K562 (cell line): ENCODE results near the gene ROBO1. TPM values are rescaled to one million over a fixed set of nuclear protein-coding genes. Genes with fewer than 3 reads are reported as not detected.

Source experiments
- ATAC-seq: fragments of 200-7000 bp; cut with Tn5 transposase; 3 replicates; pipeline ENCODE4 v1.9.1; 2020; ENCODE audit warnings: moderate library complexity
- BruUV-seq: library from RNA; stranded (reverse); fragments of 400-500 nt; replicated peaks from 2 replicates; lab custom pipeline; 2021; lab: Mats Ljungman, UMichigan
- CTCF ChIA-PET: fragments of 300-600 bp; formaldehyde crosslinking; extraction: SDS; loops from one replicate; lab custom pipeline; 2021; ENCODE audit warnings: low intra/inter-chr PET ratio; lab: Yijun Ruan, JAX
- POLR2A ChIA-PET: fragments of 300-600, 350-650 bp; sonication (Branson Sonifier 250); formaldehyde crosslinking; extraction: SDS; loops from one replicate; lab custom pipeline; 2021; ENCODE audit warnings: antibody characterized with exemption, inconsistent platforms; lab: Yijun Ruan, JAX
- DNase-seq, 4 experiments: peaks; one replicate each; pipeline versions ENCODE4 v3.0.0 to v3.0.0-alpha.2; 2011 to 2018; ENCODE audit warnings: low spot score in 3 of 4, mixed read lengths in 3 of 4; ENCODE audit errors: extremely low read depth in 1 of 4
- FAIRE-seq: peaks from 2 replicates; lab custom pipeline; 2011; peaks lifted over from hg19 to GRCh38; lab: Jason Lieb, UNC
- H2AFZ ChIP-seq: 2 replicates; pipeline ENCODE4 v1.6.0; 2011; ENCODE audit warnings: low read depth, low read length, control low read depth, inconsistent platforms
- H3K27ac ChIP-seq: fragments of 200-600 bp; 3 replicates; pipeline ENCODE4 v1.8.0; 2011; ENCODE audit warnings: low read depth, mild to moderate bottlenecking, control low read depth, inconsistent platforms, low read length, moderate library complexity, mixed read lengths; ENCODE audit errors: extremely low read depth
- H3K27me3 ChIP-seq, 2 experiments: fragments of 300-600 bp in 1 of 2; 2 replicates in 1 of 2; 3 replicates in 1 of 2; pipeline versions ENCODE4 v1.6.0 to v1.8.0; 2011; ENCODE audit warnings: inconsistent platforms in 2 of 2, low read length in 2 of 2, mild to moderate bottlenecking in 1 of 2, mixed read lengths in 1 of 2, moderate library complexity in 1 of 2; ENCODE audit not compliant: control insufficient read depth in 2 of 2, insufficient read depth in 2 of 2
- H3K36me3 ChIP-seq: fragments of 300-600 bp; 3 replicates; pipeline ENCODE4 v1.8.0; 2011; ENCODE audit warnings: mild to moderate bottlenecking, low read length, inconsistent platforms; ENCODE audit not compliant: control insufficient read depth, insufficient read depth
- H3K4me1 ChIP-seq, 2 experiments: fragments of 200-600 bp in 1 of 2; replicated peaks in 1 of 2; 2 replicates in 1 of 2; 3 replicates in 1 of 2; pipeline versions ENCODE4 v1.5.1 to v1.8.0; 2011; ENCODE audit warnings: inconsistent platforms in 2 of 2, low read length in 2 of 2, mild to moderate bottlenecking in 1 of 2, mixed read lengths in 1 of 2, moderate library complexity in 1 of 2; ENCODE audit not compliant: control insufficient read depth in 2 of 2, insufficient read depth in 2 of 2
- H3K4me2 ChIP-seq: 2 replicates; pipeline ENCODE4 v1.6.1; 2011; ENCODE audit warnings: low read length, control low read depth, inconsistent platforms, mixed read lengths; ENCODE audit not compliant: insufficient read depth
- H3K4me3 ChIP-seq: fragments of 200-600 bp; sonication (generic), shearing (Covaris generic); 2 replicates; pipeline ENCODE4 v1.5.1; 2016; ENCODE audit warnings: control low read depth, inconsistent platforms
- H3K79me2 ChIP-seq: fragments of 200-600 bp; 3 replicates; pipeline ENCODE4 v1.8.0; 2011; ENCODE audit warnings: low read length, inconsistent platforms; ENCODE audit not compliant: control insufficient read depth, insufficient read depth
- H3K9ac ChIP-seq, 2 experiments: 2 replicates each; pipeline versions ENCODE4 v1.6.0 to v1.6.1; 2011; ENCODE audit warnings: low read depth in 2 of 2, low read length in 2 of 2, control low read depth in 1 of 2, inconsistent platforms in 1 of 2, mild to moderate bottlenecking in 1 of 2, mixed read lengths in 1 of 2; ENCODE audit not compliant: insufficient read depth in 1 of 2
- H3K9me1 ChIP-seq: one replicate; pipeline ENCODE4 v1.6.0; 2011; ENCODE audit warnings: inconsistent platforms, mild to moderate bottlenecking, low read length, moderate library complexity; ENCODE audit not compliant: control insufficient read depth, insufficient read depth
- H3K9me3 ChIP-seq: replicated peaks from 2 replicates; pipeline ENCODE4 v1.5.1; 2011; ENCODE audit warnings: low read depth, low read length, inconsistent platforms; ENCODE audit not compliant: control insufficient read depth, insufficient read depth
- H4K20me1 ChIP-seq: replicated peaks from 2 replicates; pipeline ENCODE4 v1.6.1; 2011; ENCODE audit warnings: low read length, inconsistent platforms, mixed read lengths; ENCODE audit not compliant: control insufficient read depth, insufficient read depth
- BHLHE40 ChIP-seq: IDR thresholded peaks from 2 replicates; pipeline ENCODE4 v1.6.1; 2011; ENCODE audit warnings: low read length, improper control_type of control experiment
- HDAC3 ChIP-seq: fragments of 450-650 bp; IDR thresholded peaks from 2 replicates; pipeline ENCODE4 v1.6.1; 2018; ENCODE audit warnings: borderline replicate concordance, mild to moderate bottlenecking, moderate library complexity; ENCODE audit not compliant: partially characterized antibody
- MAFG ChIP-seq: fragments of 450-650 bp; conservative IDR thresholded peaks from 2 replicates; pipeline ENCODE4 v1.6.1; 2016; ENCODE audit warnings: missing genetic modification characterization, missing compliant biosample characterization
- OTX1 ChIP-seq: fragments of 450-650 bp; formaldehyde crosslinking; IDR thresholded peaks from 2 replicates; pipeline ENCODE4 v1.4.0; 2022; ENCODE audit warnings: mild to moderate bottlenecking
- ZFP91 ChIP-seq: sonication (generic); formaldehyde crosslinking; IDR thresholded peaks from 2 replicates; pipeline ENCODE4 v1.8.0; 2022; ENCODE audit warnings: mild to moderate bottlenecking, missing genetic modification reagents
- ZNF354B ChIP-seq: fragments of 250-450 bp; sonication (Bioruptor Pico); IDR thresholded peaks from 2 replicates; pipeline ENCODE4 v1.4.0; 2020
- ZNF507 ChIP-seq: conservative IDR thresholded peaks from 2 replicates; pipeline ENCODE4 v1.6.1; 2017; ENCODE audit warnings: missing genetic modification characterization, missing compliant biosample characterization
- WGBS: fragments of 100-300 bp; shearing (Covaris generic); methylation state at CpG from one replicate; pipeline ENCODE4 v1.1.6; 2016; ENCODE audit warnings: low coverage, mixed read lengths; ENCODE audit not compliant: insufficient coverage; ENCODE audit errors: missing lambda C conversion rate; 5-methylcytosine and 5-hydroxymethylcytosine counted together
- in situ Hi-C: fragments of 300-500 bp; cut with MboI; formaldehyde crosslinking; loops from 4 replicates; pipeline ENCODE4 v1.15.0; 2018; ENCODE audit warnings: inconsistent platforms, mixed read lengths
- intact Hi-C: fragments of 100-400 bp; cut with micrococcal nuclease; formaldehyde crosslinking; loops from 2 replicates; pipeline ENCODE4 v1.14.2; 2022
- polyA plus RNA-seq, 8 experiments: library from polyadenylated mRNA; depleted of rRNA in 4 of 8; stranded (reverse) in 5 of 8; unstranded in 3 of 8; fragments of >200 nt; fragmentation: Nextera tagmentation in 2 of 8; fragmentation: Illumina TruSeq in 1 of 8; extraction: Ambion mirVana in 2 of 8; extraction: Trizol in 1 of 8; gene quantifications; 2 replicates each; pipeline versions ENCODE4 v1.2.1 to v1.2.3, GENCODE V29; 2011 to 2014; ENCODE audit warnings: inconsistent platforms in 1 of 8, missing spikeins in 1 of 8
- total RNA-seq, 7 experiments: library from RNA; depleted of rRNA in 6 of 7; stranded (reverse); fragments of >200 nt in 6 of 7; fragmentation: Illumina TruSeq in 2 of 7; extraction: Trizol in 2 of 7; gene quantifications; 2 replicates each; pipeline versions ENCODE4 v1.2.1 to v1.2.3, GENCODE V29; 2011 to 2021; ENCODE audit warnings: low replicate concordance in 1 of 7
- TF ChIP-seq, protein P1 (sequence below): sonication (generic); formaldehyde crosslinking; IDR thresholded peaks from 2 replicates; pipeline ENCODE4 v1.9.0; 2022; ENCODE audit warnings: mild to moderate bottlenecking, missing genetic modification reagents
- TF ChIP-seq, protein P2 (sequence below): sonication (generic); formaldehyde crosslinking; IDR thresholded peaks from 2 replicates; pipeline ENCODE4 v1.8.1; 2023; ENCODE audit warnings: mild to moderate bottlenecking, missing genetic modification reagents

Gene ROBO1
- total and polyA plus RNA-seq, 9 of the 15 experiments (the other 6 are each of a cell fraction or from before 2014, with no cell fraction given) = 0.01 to 0.53 (median 0.17) TPM; not detected in 5

DNA sequence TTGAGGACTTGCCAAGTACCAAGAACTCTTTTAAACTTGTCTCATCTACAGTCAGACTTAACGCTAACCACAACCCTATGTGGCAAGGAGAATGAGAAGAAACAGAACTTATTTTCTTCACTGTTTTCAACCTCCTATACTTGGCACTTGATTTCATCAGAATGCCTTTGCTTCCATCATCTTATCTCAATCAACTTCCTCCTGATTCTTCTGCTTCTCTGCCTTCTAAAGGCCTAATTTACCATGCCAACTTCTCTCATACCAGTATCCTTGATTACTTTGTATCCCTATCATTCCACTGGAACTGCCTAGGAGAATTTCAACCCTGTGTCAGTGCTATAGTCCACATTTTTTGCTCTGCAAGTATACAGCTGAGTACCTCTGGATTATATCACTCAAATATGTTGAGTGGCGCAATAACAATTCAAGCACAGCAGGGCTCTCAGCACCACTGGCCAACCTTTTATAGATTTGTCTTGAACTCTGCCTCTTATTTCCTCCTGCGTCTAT, 413.6 kb downstream of the ROBO1 start:
- FAIRE-seq = no peak
- in situ Hi-C loops (no loop called here), intact Hi-C loops (no loop called here)
- no peak overlapping the region for H3K9ac ChIP-seq
- POLR2A ChIA-PET = no interaction called here
- DNase-seq = no peak
- no peak overlapping the region for H2AFZ ChIP-seq
- no peaks in the 10 kb centered on the region for H3K79me2 ChIP-seq
- H3K27ac ChIP-seq = no peak overlapping the region
- no peaks in the 10 kb centered on the region for H4K20me1 ChIP-seq
- 0% methylated on average over 3 of the region's 3 CpGs for WGBS
- TF ChIP-seq HDAC3 = no peak
- TF ChIP-seq ZNF507 = no peak
- TF ChIP-seq, protein P1, sequence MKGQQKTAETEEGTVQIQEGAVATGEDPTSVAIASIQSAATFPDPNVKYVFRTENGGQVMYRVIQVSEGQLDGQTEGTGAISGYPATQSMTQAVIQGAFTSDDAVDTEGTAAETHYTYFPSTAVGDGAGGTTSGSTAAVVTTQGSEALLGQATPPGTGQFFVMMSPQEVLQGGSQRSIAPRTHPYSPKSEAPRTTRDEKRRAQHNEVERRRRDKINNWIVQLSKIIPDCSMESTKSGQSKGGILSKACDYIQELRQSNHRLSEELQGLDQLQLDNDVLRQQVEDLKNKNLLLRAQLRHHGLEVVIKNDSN (CRISPR knock-in tag) = no peak
- no peak for TF ChIP-seq OTX1
- TF ChIP-seq MAFG = no peak
- TF ChIP-seq ZFP91 (CRISPR knock-in tag) = no peak
- TF ChIP-seq BHLHE40 = no peak
- no peak for TF ChIP-seq ZNF354B (CRISPR knock-in tag)
- TF ChIP-seq, protein P2, sequence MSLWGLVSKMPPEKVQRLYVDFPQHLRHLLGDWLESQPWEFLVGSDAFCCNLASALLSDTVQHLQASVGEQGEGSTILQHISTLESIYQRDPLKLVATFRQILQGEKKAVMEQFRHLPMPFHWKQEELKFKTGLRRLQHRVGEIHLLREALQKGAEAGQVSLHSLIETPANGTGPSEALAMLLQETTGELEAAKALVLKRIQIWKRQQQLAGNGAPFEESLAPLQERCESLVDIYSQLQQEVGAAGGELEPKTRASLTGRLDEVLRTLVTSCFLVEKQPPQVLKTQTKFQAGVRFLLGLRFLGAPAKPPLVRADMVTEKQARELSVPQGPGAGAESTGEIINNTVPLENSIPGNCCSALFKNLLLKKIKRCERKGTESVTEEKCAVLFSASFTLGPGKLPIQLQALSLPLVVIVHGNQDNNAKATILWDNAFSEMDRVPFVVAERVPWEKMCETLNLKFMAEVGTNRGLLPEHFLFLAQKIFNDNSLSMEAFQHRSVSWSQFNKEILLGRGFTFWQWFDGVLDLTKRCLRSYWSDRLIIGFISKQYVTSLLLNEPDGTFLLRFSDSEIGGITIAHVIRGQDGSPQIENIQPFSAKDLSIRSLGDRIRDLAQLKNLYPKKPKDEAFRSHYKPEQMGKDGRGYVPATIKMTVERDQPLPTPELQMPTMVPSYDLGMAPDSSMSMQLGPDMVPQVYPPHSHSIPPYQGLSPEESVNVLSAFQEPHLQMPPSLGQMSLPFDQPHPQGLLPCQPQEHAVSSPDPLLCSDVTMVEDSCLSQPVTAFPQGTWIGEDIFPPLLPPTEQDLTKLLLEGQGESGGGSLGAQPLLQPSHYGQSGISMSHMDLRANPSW = no peak
- BruUV-seq = no TSS peak
- H3K4me2 ChIP-seq = no peak overlapping the region
- H3K36me3 ChIP-seq = no peaks in the 10 kb centered on the region
- H3K4me1 ChIP-seq = no peaks in the 10 kb centered on the region
- no peak for ATAC-seq
- no peak overlapping the region for H3K4me3 ChIP-seq
- H3K9me3 ChIP-seq = no peaks in the 10 kb centered on the region; the same call in 1 of the 2 replicates
- no peaks in the 10 kb centered on the region for H3K27me3 ChIP-seq
- H3K9me1 ChIP-seq = no peaks in the 10 kb centered on the region
- CTCF ChIA-PET = no interaction called here
